NCI-H1105 treated with DMSO at 0.1 percent for 48 hours (cell line): ENCODE results near the gene SEC14L5.
A peak's percentile ranks its signal among the peaks of the same experiment; 100 is the strongest.

Experiments used
- DNase-seq: peaks from one replicate; lab custom pipeline; 2025; lab: John Stamatoyannopoulos, UW

Gene SEC14L5

GRCh38 chr16:5015887-5016286, 57.8 kb downstream of the SEC14L5 start:
- DNase-seq, result no peak

- DNase-seq, result no peak
Observed at GRCh38 chr16:5016967-5017677, 59.0 kb downstream of the SEC14L5 start.

- no peak for DNase-seq
Observed at GRCh38 chr16:5017678-5017969, 59.5 kb downstream of the SEC14L5 start.

- no peak for DNase-seq
Observed at GRCh38 chr16:5018793-5019192, 60.7 kb downstream of the SEC14L5 start.

- no peak for DNase-seq
Observed at GRCh38 chr16:5019775-5020174, 61.6 kb downstream of the SEC14L5 start.

- DNase-seq, result no peak
Observed at GRCh38 chr16:5020551-5020950, 62.4 kb downstream of the SEC14L5 start.

- DNase-seq, result no peak
Observed at GRCh38 chr16:5022521-5022920, 64.4 kb downstream of the SEC14L5 start.

- peak; percentile 60 for DNase-seq
Observed at GRCh38 chr16:5024632-5025031, 66.5 kb downstream of the SEC14L5 start.

GRCh38 chr16:5025171-5025632, 67.1 kb downstream of the SEC14L5 start:
- peak; percentile 49 for DNase-seq

- DNase-seq, result no peak
Observed at GRCh38 chr16:5026664-5027063, 68.5 kb downstream of the SEC14L5 start.

- no peak for DNase-seq
Observed at GRCh38 chr16:5027086-5027485, 69.0 kb downstream of the SEC14L5 start.

GRCh38 chr16:5027575-5028235, 69.6 kb downstream of the SEC14L5 start:
- DNase-seq, result no peak

- DNase-seq, result no peak
Observed at GRCh38 chr16:5028950-5029475, 70.9 kb downstream of the SEC14L5 start.

- no peak for DNase-seq
Observed at GRCh38 chr16:5030251-5030870, 72.2 kb downstream of the SEC14L5 start.

GRCh38 chr16:5031601-5032000, 73.5 kb downstream of the SEC14L5 start:
- DNase-seq, result no peak

GRCh38 chr16:5032748-5033167, 74.6 kb downstream of the SEC14L5 start:
- DNase-seq, result no peak

- peak; percentile 54 for DNase-seq
Observed at GRCh38 chr16:5033256-5034166, 75.4 kb downstream of the SEC14L5 start, which contains the start of gene NAGPA. Gene NAGPA (minus strand): TSS chr16:5033935. CDS start chr16:5033914, 21 bp downstream.

- DNase-seq, result no peak
Observed at GRCh38 chr16:5034167-5034523, 76.0 kb downstream of the SEC14L5 start.

GRCh38 chr16:5035909-5036227, 77.7 kb downstream of the SEC14L5 start:
- no peak for DNase-seq

- DNase-seq, result no peak
Observed at GRCh38 chr16:5036228-5037156, 78.4 kb downstream of the SEC14L5 start.

GRCh38 chr16:5040451-5040850, 82.3 kb downstream of the SEC14L5 start:
- no peak for DNase-seq
